Stimulated activated CD8-positive, alpha-beta memory T cell treated with anti-CD3 and anti-CD28 coated beads, Interleukin-7, amount 100 ng/mL, for 4 hours (primary cell): ENCODE measurements around the gene PAPOLB.
A peak's percentile ranks its signal among the peaks of the same experiment; 100 is the strongest.

Source experiments
- DNase-seq, 2 donors: peaks; one replicate each; pipeline ENCODE4 v3.0.0-alpha.2; 2020; ENCODE audit warnings: low read depth in 2 of 2

PAPOLB gene

DNA sequence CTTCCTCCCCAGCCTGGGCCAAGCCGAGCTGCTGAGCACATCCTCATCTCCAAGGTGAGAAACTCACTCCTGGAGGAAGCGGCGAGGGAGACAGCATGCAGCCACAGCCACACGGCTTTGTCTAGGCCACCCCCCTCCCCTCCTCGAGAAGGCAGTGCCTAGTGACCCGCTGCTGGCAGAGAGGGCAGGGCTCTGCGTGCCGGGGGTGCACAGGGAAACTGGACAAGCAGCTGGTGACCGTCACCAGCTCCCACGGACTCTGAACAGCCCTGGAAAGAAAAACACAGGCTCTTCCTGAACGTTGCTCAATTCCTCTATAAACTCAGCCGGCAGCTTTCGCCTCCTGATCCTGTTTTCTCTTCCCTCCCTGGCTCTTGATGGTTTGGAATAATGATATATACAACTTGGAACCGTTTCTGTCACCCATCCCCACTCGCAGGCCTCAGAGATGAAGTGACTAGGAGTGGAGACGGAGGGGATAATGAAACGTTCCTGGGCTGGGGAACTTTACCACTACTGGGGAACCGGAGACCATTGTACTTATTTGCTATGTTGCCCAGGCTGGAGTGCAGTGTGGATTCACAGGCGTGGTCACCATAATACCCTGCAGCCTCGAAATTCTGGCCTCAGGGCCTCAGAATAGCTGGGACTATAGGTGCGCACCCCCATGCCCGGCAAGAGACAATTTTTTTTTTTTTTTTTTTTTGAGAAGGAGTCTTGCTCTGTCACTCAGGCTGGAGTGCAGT is 19.3 kb downstream of the PAPOLB start:
- DNase-seq = no peak

DNA sequence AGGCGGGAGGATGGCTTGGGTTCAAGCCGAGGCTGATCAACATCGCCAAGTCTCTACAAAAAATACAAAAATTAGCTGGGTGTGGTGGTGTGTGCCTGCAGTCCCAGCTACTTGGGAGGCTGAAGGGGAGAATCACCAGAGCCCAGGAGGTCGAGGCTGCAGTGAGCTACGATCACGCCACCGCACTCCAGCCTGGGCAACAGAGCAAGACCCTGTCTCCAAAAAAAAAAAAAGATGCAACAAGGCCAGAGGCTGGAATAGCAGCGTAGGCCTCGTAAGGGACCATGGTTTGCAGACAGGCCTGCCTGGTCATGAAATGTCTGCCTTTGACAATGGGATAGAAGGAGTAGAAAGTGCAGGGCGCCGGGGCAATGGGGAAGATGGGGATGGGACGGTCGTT is 20.0 kb downstream of the PAPOLB start:
- DNase-seq = no peak

- DNase-seq = no peak
These were observed 20.6 kb downstream of the PAPOLB start for GRCh38 chr7:4841007-4841784.

- no peak for DNase-seq
These were observed 21.7 kb downstream of the PAPOLB start for GRCh38 chr7:4840079-4840501.

DNA sequence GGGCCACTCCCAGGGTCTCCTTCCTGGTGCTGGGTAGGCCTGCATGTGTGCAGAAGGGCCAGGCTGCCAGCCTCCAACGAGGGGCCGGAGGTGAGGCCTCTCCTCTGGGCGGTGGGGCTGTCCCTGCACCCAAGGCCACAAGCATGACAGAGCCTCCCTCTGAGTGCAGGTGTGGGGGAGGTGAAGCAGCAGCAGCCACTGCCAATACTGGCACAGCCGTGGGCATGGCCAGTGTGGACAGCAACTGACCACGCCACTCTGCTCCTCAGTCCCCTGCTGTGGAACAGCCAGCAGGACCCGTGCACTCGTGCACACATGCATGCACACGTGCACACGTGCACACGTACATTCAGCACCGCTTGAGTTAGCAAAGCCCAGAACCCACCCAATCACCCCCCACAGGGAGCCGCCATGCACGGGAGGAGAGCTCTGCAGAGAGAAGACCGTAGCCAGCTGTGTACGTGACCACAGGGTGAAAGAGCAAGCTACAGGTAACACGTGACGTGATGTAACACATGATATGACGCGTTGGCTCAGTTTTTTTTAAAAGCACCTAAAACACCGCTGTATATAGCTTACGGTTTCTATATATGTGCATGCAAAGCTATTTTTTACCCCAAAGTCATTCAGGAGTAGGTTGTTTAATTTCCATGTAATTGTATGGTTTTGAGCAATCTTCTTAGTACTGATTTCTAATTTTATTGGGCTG is 23.1 kb downstream of the PAPOLB start:
- DNase-seq = no peak

DNA sequence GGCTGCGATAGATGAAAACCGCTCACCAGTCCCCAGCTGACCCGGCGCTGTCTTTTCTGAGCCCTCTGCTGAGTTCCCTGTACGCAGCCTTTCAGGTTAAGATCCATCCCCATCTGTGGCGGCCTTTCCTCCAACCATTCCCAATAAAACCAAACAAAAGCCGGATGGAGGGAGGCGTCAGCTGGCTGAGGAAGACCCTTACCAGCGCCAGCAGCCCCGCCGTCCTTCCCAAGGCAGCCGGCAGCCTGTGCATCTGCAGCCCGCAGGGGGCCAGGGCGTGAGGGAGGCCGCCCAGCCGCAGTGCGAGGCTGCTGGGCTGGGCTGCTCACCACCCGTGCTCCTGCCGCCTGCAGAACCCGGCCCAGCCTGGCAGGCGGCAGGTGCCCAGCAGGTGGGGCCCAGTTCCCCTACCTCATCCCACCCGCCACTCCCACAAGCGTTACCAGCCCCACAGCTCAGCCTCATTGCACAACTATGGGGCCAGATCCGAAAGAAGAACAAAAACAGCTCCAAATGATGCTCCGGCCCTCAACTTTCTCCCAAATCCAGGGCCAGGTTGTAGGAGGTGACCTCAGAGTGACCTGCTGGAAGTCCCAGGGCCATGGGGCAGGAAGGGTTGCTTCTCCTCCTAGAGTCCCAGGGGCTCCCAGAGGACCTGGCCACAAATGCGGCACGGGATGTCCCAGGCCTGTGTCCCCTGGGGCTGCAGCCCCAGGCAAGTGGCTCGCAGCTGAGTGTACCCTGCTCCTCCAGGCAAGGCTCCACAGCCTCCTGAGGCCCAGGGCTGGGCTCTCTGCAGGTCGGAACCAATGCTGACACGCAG is 23.8 kb downstream of the PAPOLB start:
- no peak for DNase-seq

GRCh38 chr7:4837041-4837802 is 24.6 kb downstream of the PAPOLB start:
- DNase-seq = no peak

DNA sequence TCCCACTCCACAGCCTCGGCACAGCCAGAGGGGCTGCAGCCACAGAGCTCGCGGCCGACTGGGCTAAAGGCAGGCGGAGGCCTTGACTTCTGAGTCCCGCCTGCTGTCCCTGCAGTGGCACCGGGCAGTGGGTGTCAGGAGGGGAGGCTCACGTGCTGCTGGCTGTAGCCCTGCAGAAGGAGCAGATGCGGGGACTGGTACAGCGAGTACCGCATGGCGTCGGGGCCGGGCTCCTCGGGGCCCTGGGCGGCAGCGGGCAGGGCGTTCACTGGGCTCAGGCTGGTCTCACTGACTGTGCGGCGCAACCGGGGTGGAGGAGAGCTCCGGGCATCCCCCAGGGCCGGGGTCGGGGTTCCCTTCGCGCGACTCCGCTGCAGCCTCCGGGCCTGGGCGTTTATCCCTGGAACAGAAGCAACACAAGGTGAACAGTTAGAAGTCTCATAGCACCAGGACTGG is 25.6 kb downstream of the PAPOLB start:
- DNase-seq = no peak

DNA sequence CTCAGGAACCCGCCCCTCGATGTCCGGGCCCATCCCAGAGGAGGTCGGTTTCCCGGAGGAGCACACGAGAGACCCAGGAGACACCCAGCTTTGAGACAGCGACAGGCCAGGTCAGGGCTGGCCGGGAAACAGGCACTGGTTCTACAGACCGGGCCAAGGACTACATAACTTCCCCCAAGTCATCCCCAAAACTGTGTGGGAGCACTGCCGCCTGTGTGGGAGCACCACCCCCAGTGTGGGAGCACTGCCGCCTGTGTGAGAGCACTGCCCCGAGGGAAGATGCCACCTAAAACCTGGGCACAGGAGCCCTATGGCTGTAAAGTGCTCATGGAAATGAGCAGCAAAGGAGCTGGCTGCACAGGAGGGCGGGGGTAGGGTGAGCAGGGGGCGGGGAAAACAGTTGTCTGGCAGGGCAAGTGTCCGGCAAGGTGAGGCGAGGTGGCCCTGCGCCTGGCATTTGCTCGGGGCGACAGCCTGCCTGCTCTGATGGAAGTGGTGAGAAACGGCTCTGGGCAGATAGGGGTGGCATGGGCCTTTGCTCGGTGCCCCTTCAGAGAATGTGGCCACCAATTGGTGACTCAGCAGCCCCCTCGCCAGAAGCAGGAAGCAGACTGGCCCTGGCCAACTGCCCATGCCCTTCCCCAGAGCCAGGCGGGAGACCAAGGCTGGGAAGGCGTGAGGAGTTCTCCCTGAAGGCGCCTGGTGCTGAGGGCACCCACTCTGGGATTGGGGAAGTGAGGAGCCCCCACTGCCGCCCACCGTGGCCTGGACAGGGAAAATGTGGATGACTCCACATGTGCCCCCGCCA is 26.2 kb downstream of the PAPOLB start:
- no peak for DNase-seq

DNA sequence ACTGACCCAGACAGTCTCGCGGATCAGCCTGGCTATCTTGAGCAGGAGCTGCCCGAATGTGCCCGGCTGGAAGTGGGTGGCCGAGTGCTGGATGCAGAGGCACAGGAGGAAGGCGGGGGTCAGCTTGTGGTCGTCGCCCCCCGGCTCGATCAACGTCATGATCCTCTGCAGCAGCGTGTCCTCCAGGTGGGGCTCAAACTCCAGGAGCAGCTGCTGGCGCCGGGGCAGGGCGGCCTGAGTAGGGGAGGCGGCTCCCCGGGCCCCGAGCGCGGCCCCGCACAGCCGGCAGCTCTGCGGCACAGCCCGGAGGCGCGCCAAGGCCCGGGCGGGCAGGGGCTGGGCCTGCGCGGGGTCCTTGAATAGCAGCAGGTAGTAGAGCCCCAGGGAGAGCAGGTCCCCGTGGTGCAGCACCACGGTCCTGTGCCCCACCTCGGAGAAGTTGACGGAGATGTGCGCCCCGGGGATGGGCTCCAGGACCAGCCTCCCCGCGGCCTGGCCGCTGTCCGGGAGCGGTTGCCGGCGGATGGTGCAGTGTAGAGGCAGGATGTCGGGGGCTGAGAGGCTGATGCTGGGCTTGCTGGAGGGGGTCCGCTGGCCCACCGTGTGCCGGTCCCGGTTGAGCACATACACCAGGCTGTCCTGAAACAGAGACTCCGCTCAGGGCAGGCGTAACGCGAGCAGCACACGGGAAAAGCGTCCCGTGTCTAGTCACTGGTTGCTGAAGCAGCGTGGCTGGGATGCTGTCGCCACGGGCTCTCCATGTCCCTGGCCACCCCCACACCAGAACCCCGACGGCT is 27.0 kb downstream of the PAPOLB start:
- DNase-seq = no peak

GRCh38 chr7:4833691-4834600 is 27.9 kb downstream of the PAPOLB start:
- no peak for DNase-seq

- no peak for DNase-seq
These were observed 28.7 kb downstream of the PAPOLB start for GRCh38 chr7:4833176-4833575.

DNA sequence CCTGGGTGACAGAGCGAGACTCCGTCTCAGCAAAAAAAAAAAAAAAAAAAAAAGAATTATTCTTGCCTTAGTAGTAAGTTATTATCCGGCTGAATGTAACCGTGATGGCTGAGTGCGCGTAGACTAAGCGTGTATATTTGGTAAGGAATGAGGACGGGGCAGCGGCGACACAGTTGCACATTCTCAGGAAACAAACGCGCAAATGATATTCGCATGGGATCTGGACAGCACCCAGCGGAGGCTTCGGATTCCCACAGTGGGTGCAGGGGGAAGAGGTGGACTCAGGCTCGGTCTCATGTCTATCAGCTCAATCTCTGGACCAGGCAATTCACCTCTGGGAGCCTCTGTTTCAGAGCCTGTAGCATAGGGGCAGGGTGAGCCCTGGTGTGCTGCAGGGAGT is 29.1 kb downstream of the PAPOLB start:
- DNase-seq = no peak

- no peak for DNase-seq
These were observed 29.9 kb downstream of the PAPOLB start for GRCh38 chr7:4831723-4832495.

- peak; percentile 23 to 34 for DNase-seq
These were observed 31.7 kb downstream of the PAPOLB start for GRCh38 chr7:4830176-4830575.

- DNase-seq = no peak
These were observed 33.0 kb downstream of the PAPOLB start for GRCh38 chr7:4828720-4829383.

DNA sequence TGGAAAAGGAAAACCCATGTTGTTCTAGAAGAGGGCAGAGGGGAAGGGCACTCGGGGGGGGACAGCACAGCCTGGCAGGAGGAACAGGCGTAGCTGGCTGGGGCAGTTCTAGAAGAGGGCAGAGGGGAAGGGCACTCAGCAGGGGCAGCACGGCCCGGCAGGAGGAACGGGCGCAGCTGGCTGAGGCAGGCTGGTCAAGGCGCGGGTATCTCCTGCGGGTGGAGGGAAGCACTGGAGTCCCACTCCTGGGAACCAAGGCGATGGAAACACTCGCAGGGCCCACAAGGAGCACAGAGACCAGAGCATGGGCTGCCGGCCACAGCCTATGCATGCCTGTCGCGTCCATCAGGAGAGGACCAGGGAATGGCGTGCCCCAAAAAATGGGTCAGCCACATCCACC is 36.7 kb downstream of the PAPOLB start:
- no peak for DNase-seq
